Ovary (tissue), 9 donors: ENCODE measurements around the gene PLB1. TPM values are rescaled to one million over a fixed set of nuclear protein-coding genes. Genes with fewer than 3 reads are reported as not detected.

Experiments used
- DNase-seq, 5 donors: peaks; one replicate each; pipeline ENCODE4 v3.0.0-alpha.2; 2019 to 2020
- H3K27ac ChIP-seq, 2 donors: fragments of 200-600 bp; one replicate each; pipeline versions ENCODE4 v1.5.1 to v1.8.0; 2019 to 2022
- H3K27me3 ChIP-seq: fragments of 200-600 bp; one replicate; pipeline ENCODE4 v1.8.0; 2022
- H3K36me3 ChIP-seq: fragments of 200-600 bp; sonication (generic); one replicate; pipeline ENCODE4 v1.5.1; 2019
- H3K4me1 ChIP-seq: one replicate; pipeline ENCODE4 v1.8.1; 2013; ENCODE audit warnings: mild to moderate bottlenecking, moderate library complexity; ENCODE audit not compliant: insufficient read depth
- H3K4me3 ChIP-seq: fragments of 200-600 bp; sonication (generic); one replicate; pipeline ENCODE4 v1.5.1; 2017
- H3K9me3 ChIP-seq, 2 donors: fragments of 200-600 bp in 1 of 2; sonication (generic) in 1 of 2; one replicate each; pipeline versions ENCODE4 v1.5.1 to v1.8.1; 2013 to 2019; ENCODE audit warnings: mild to moderate bottlenecking in 1 of 2, moderate library complexity in 1 of 2
- EP300 ChIP-seq: sonication (generic); formaldehyde crosslinking; IDR thresholded peaks from one replicate; pipeline ENCODE4 v1.6.1; 2017; ENCODE audit warnings: antibody characterized with exemption
- POLR2A ChIP-seq: fragments of 450-650 bp; IDR thresholded peaks from one replicate; pipeline ENCODE4 v1.6.1; 2017; ENCODE audit warnings: antibody characterized with exemption, mild to moderate bottlenecking, moderate library complexity
- WGBS, 3 donors: extraction: QIAGEN DNeasy Blood & Tissue Kit in 1 of 3; methylation state at CpG; one replicate each; pipeline versions ENCODE4 v1.1.5 to v1.1.7; 2013 to 2017; 5-methylcytosine and 5-hydroxymethylcytosine counted together
- intact Hi-C, 4 donors: fragments of 100-400 bp; cut with DNase I; formaldehyde crosslinking; loops; one replicate each; pipeline versions ENCODE4 v1.11.0 to v1.15.1; 2022 to 2023
- polyA plus RNA-seq, 2 donors: library from polyadenylated mRNA; stranded (reverse); fragments of 200-250 nt in 1 of 2; fragments of 350-450 nt in 1 of 2; fragmentation: Illumina TruSeq in 1 of 2; extraction: RNeasy Lipid Tissue Mini Kit (QIAGEN cat#74804) in 1 of 2; gene quantifications; one replicate each; pipeline ENCODE4 v1.2.3, GENCODE V29; 2013 to 2014
- total RNA-seq, 7 donors: library from RNA; depleted of rRNA in 2 of 7; stranded (reverse); fragments of >200 nt in 2 of 7; fragmentation: NEBNext Ultra II Directional in 3 of 7; extraction: Animal tissue kit (Norgen Biotek cat#: 25700) in 3 of 7; gene quantifications; one replicate each; pipeline versions ENCODE4 v1.1.0 to v1.2.4, GENCODE V29; 2016 to 2023
- TF ChIP-seq, protein P1 (sequence below), 3 donors: fragments of 450-650 bp in 2 of 3; fragments of 200-600 bp in 1 of 3; IDR thresholded peaks; one replicate each; pipeline versions ENCODE4 v1.5.1 to v1.8.0; 2016 to 2022; ENCODE audit warnings: antibody characterized with exemption in 3 of 3, mild to moderate bottlenecking in 1 of 3
- donor health status: DM: no; HTN: no; CAD: no; lungs with moderate emphysema.
- donor health status: DM: no; HTN: no; CAD: no.
- donor health status: Bipolar disorder and iron deficiency.
- donor health status: DM: yes; HTN: yes; CAD: no.
- donor health status: DM: no; HTN: no; CAD: no.
- donor health status: DM: yes; HTN: yes; CAD: no.

PLB1 gene
- total and polyA plus RNA-seq, 9 donors = 0.99 to 9.3 (median 2.7) TPM

DNA sequence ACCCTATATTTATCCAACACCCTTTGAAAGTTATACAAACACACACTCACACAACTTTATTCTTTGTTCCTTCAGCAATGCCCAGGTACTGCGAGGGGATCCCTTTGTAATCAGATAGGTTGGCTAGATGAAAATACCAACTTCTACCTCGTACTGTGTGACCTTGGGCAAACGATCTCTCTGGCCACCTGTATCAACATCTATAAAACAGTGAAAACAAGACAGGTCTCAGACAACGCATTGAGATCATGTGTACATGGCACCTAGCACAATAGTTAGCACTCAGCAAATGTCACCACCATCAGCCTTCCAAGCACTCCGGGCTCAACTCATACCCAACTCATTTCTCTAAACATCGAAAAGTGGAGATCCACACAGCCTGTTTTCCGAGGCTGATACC, 137.3 kb downstream of the PLB1 start:
- H3K27ac ChIP-seq = peak overlapping the region; percentile 26 to 70
- TF ChIP-seq POLR2A = no peak
- no peak for TF ChIP-seq EP300
- TF ChIP-seq, protein P1, sequence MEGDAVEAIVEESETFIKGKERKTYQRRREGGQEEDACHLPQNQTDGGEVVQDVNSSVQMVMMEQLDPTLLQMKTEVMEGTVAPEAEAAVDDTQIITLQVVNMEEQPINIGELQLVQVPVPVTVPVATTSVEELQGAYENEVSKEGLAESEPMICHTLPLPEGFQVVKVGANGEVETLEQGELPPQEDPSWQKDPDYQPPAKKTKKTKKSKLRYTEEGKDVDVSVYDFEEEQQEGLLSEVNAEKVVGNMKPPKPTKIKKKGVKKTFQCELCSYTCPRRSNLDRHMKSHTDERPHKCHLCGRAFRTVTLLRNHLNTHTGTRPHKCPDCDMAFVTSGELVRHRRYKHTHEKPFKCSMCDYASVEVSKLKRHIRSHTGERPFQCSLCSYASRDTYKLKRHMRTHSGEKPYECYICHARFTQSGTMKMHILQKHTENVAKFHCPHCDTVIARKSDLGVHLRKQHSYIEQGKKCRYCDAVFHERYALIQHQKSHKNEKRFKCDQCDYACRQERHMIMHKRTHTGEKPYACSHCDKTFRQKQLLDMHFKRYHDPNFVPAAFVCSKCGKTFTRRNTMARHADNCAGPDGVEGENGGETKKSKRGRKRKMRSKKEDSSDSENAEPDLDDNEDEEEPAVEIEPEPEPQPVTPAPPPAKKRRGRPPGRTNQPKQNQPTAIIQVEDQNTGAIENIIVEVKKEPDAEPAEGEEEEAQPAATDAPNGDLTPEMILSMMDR (IDR thresholded peaks at IDR 0.05) = no peak

DNA sequence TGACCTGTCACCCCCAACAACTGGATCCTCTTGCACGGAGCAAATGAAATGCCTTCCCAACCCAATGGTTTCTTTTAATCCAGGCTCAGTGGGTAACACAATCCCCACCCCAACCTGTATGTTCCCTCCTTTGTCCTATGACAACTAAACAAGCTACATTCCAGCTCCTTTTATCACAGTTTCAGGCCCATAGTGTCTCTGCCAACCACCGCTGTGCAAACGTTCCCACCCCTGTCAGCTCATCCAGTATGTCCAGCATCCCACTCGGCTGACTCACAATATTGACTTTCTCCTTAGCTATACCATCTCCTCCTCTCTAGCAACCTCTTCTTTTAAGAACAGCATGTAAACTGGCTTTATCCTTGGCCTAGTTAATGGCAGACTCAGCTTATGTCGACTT, 137.9 kb downstream of the PLB1 start:
- Histone ChIP-seq H3K27ac (peak overlapping the region; percentile 26 to 70), H3K36me3 (no peaks in the 10 kb centered on the region), H3K4me1 (peaks cover 36% of the 10 kb centered on the region), H3K9me3 (no peaks in the 10 kb centered on the region), H3K27me3 (no peaks in the 10 kb centered on the region), H3K4me3 (no peak overlapping the region)
- TF ChIP-seq, protein P1 (IDR thresholded peaks at IDR 0.05) = no peak
- no peak for TF ChIP-seq EP300
- no peak for TF ChIP-seq POLR2A
- intact Hi-C loops = no loop called here
- DNase-seq = peak in 4 of 5 donors; percentile 42 to 69 (median 52)
- 34 to 43% (median 38%) methylated on average over 5 of the region's 5 CpGs for WGBS, 3 donors

More for the DNA sequence above, 137.3 kb downstream of the PLB1 start:
- WGBS, 3 donors = 89 to 93% (median 92%) methylated on average over 7 of the region's 7 CpGs
- Histone ChIP-seq H3K4me1 (peaks cover 34% of the 10 kb centered on the region), H3K4me3 (no peak overlapping the region), H3K27me3 (no peaks in the 10 kb centered on the region), H3K36me3 (no peaks in the 10 kb centered on the region), H3K9me3 (no peaks in the 10 kb centered on the region)
- intact Hi-C loops = no loop called here
- DNase-seq = peak in 1 of 5 donors; percentile 13

DNA sequence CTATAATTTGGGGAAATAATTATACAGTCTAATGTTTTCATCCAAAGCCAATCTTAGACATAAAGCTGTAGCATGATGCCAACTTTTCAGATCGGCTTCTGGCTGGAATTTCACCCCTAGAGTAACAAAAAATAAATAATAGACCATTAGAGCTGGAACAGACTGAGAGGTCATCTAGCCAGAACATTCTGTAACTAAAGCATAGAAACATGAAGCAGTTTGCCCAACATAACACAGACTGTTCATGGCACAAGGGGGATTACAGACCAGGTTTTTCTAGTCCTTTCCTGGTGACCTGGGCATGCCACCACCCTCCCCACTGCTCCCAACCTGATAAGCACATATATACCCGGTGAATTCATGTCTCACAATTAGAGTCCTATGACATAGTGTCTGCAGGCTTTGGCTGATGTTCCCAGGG, 139.3 kb downstream of the PLB1 start:
- peaks cover 36% of the 10 kb centered on the region for H3K4me1 ChIP-seq

DNA sequence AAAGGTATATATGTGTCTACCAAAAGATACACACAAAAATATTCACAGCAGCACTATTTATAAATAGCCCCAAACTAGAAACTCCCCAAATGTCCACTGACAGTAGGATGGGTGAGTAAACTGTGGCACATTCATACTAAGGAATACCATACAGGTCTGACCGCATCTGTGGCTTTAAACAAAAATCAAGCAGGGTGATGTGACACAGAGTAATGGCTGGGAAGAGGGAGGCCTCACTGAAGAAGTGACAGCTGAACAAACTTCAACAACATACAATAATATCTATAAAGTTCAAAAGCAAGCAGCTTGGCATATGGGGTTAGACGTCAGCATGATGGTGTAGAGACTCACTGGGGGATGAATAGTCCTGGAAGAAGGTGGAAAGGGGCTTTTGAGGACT, 140.6 kb downstream of the PLB1 start:
- intact Hi-C loops = no loop called here
- DNase-seq = no peak
- H3K27me3 ChIP-seq = no peaks in the 10 kb centered on the region
- 91 to 100% (median 97%) methylated on average over 2 of the region's 2 CpGs for WGBS, 3 donors
- H3K9me3 ChIP-seq = no peaks in the 10 kb centered on the region
- TF ChIP-seq, protein P1 (IDR thresholded peaks at IDR 0.05) = no peak
- TF ChIP-seq POLR2A (no peak), EP300 (no peak)
- no peak overlapping the region for H3K4me3 ChIP-seq
- H3K36me3 ChIP-seq = no peaks in the 10 kb centered on the region
- peak overlapping the region; percentile 26 to 70 for H3K27ac ChIP-seq
- peaks cover 36% of the 10 kb centered on the region for H3K4me1 ChIP-seq

More for the DNA sequence above, 139.3 kb downstream of the PLB1 start:
- no peaks in the 10 kb centered on the region for H3K36me3 ChIP-seq
- no peak for TF ChIP-seq EP300
- peak; percentile 20 for TF ChIP-seq POLR2A
- TF ChIP-seq, protein P1 (IDR thresholded peaks at IDR 0.05) = peak in 1 of 3 donors; percentile 9
- H3K4me3 ChIP-seq = no peak overlapping the region
- no peaks in the 10 kb centered on the region for H3K27me3 ChIP-seq
- WGBS, 3 donors = 5 to 9% (median 6%) methylated on average over 2 of the region's 2 CpGs
- peak overlapping the region; percentile 26 to 70 for H3K27ac ChIP-seq
- peak in 3 of 5 donors; percentile 47 to 72 (median 58) for DNase-seq
- no peaks in the 10 kb centered on the region for H3K9me3 ChIP-seq
- intact Hi-C loops = no loop called here
